ENCODE data around the gene FBXO31. TPM values are rescaled to one million over a fixed set of nuclear protein-coding genes. Genes with fewer than 3 reads are reported as not detected.
"Not testable (repeated sequence)": the region's sequence is repeated elsewhere in the genome, so short reads cannot be mapped to it uniquely, and the experiment has no call there.

The FBXO31 gene
- total and polyA plus RNA-seq, 8 donors, result 6.4 to 1,171 (median 23.8) TPM

DNA sequence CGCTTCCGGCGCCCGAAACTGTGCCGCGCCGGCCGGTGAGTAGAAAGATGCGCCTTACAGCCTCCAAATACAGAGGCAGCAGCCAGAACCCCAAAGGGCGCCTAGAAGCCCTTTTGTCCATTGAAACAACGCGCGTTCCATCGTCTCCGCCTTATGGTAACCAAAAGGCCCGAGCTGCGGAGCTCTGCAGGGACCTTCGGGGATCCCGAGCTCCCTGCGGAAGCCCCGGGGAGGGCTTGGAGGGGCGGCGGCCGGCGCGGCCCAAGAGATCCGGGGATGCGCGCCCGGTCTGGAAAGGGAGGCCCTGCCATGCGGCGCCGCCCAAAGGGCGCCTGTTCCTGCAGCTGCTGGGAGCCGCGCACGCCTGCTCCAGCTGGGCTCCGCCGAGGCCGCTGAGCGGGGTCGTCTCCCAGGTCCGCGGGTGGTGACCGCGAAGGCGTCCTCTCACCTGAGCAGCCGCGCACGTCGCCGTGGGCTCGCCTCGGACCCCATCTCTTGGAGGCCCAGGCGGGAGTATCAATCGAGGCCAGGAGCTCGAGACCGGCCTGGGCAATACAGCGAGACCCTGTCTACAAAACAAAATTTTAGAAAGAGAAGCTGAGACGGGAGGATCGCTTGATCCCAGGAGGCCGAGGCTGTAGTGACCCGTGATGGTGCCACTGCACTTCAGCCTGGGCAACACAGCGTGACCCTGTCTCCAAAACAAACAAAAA lies 742 bp upstream of the FBXO31 start:
- H3K27ac ChIP-seq, result peak overlapping the region; percentile 84 to 96 (median 94)
- TF ChIP-seq EP300 (IDR thresholded peaks at IDR 0.05) (no peak), POLR2A (IDR thresholded peaks at IDR 0.05) (no peak), POLR2AphosphoS5 (IDR thresholded peaks at IDR 0.05) (peak in 1 of 3 donors; percentile 3)
- no peaks in the 10 kb centered on the region for H3K27me3 ChIP-seq
- WGBS, 5 donors, result 7 to 35% (median 10%) methylated on average over 15 to 64 of the region's 64 CpGs
- peak; percentile 44 to 82 for DNase-seq
- peaks cover 47 to 75% (median 60%) of the 10 kb centered on the region in 4 donors for H3K4me1 ChIP-seq
- H3K36me3 ChIP-seq, result no peaks in the 10 kb centered on the region
- intact Hi-C loops (cut with DNase I; ENCODE audit: low total_unique reads), result loop anchor here (5.0 kb wide), 1 partner anchor 62 kb away; no protein-coding TSS in a partner anchor
- peak overlapping the region; percentile 63 to 97 (median 77) for H3K4me3 ChIP-seq
- H3K9me3 ChIP-seq, result no peaks in the 10 kb centered on the region

DNA sequence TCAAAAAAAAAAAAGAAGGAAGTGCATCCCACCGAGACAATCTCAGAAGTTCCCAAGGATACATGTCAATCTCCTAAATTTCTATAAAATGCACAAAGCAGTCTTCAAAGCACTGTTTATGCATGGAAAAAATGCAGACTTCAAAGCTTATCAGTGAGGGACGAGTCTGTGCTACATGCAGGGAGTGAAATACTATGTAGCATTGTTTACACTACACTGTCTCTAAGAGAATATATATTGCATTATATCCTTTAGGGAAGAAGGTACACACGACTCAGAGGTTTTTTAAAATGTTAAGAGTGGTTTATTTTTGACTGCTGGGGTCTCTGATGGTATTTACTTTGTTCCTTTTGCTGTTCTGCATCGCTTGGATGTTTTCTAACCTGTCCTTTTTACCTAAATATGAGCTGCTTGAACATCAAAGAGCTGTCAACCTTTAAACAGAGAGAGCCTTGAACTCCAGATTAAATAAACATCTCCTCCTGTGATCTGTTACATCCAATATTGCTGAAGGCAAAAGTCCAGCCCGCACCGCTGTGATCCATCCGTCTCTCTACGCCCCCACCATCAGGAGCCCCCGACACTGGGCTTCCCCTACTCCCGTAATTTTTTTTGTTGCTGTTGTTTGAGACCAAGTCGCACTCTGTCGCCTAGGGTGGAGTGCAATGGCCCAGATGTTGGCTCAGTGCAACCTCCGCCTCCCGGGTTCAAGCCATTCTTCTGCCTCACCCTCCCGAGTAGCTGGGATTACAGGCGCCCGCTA lies 1.4 kb downstream of the FBXO31 start:
- TF ChIP-seq, protein P1, sequence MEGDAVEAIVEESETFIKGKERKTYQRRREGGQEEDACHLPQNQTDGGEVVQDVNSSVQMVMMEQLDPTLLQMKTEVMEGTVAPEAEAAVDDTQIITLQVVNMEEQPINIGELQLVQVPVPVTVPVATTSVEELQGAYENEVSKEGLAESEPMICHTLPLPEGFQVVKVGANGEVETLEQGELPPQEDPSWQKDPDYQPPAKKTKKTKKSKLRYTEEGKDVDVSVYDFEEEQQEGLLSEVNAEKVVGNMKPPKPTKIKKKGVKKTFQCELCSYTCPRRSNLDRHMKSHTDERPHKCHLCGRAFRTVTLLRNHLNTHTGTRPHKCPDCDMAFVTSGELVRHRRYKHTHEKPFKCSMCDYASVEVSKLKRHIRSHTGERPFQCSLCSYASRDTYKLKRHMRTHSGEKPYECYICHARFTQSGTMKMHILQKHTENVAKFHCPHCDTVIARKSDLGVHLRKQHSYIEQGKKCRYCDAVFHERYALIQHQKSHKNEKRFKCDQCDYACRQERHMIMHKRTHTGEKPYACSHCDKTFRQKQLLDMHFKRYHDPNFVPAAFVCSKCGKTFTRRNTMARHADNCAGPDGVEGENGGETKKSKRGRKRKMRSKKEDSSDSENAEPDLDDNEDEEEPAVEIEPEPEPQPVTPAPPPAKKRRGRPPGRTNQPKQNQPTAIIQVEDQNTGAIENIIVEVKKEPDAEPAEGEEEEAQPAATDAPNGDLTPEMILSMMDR (IDR thresholded peaks at IDR 0.05), result no peak
- TF ChIP-seq POLR2AphosphoS5 (IDR thresholded peaks at IDR 0.05), result no peak
- TF ChIP-seq POLR2A (IDR thresholded peaks at IDR 0.05), result no peak
- no peak for TF ChIP-seq EP300 (IDR thresholded peaks at IDR 0.05)
- WGBS, 5 donors, result 16 to 26% (median 21%) methylated on average over 17 of the region's 17 CpGs
- intact Hi-C loops (cut with DNase I; ENCODE audit: low total_unique reads), result loop anchor here (5.0 kb wide), 1 partner anchor 60 kb away; no protein-coding TSS in a partner anchor
- peak overlapping the region; percentile 84 to 96 (median 94) for H3K27ac ChIP-seq
- peaks cover 37 to 67% (median 56%) of the 10 kb centered on the region in 4 donors for H3K4me1 ChIP-seq
- peak in 1 of 2 donors; percentile 40 for DNase-seq
- no peaks in the 10 kb centered on the region for H3K9me3 ChIP-seq
- no peaks in the 10 kb centered on the region for H3K36me3 ChIP-seq
- H3K4me3 ChIP-seq, result peak overlapping the region; percentile 63 to 97 (median 77)
- H3K27me3 ChIP-seq, result no peaks in the 10 kb centered on the region

DNA sequence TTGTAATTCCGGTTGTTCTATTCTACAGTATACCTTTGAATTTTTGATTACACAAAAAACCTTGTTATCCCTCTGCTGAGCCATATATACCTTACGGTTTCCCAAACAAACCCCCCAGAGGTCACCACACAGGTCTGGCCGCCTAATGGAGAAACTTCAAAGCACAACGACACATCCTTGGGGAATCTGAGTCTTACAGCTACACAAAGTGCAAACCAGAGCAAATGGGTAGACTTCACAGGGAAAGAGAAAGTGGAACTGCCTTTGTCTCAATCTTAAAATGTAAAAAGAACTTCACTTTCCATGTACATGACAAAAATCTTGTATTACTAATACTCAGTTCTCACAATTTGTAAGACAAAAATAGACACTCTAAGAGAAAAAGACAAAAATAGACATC lies 2.7 kb downstream of the FBXO31 start:
- TF ChIP-seq, protein P1 (IDR thresholded peaks at IDR 0.05), result no peak
- TF ChIP-seq POLR2AphosphoS5 (IDR thresholded peaks at IDR 0.05) (no peak), EP300 (IDR thresholded peaks at IDR 0.05) (no peak), POLR2A (IDR thresholded peaks at IDR 0.05) (no peak)
- Histone ChIP-seq H3K9me3 (no peaks in the 10 kb centered on the region), H3K36me3 (no peaks in the 10 kb centered on the region), H3K4me1 (peaks cover 35 to 67% (median 52%) of the 10 kb centered on the region in 4 donors), H3K27me3 (no peaks in the 10 kb centered on the region), H3K27ac (peak overlapping the region in 4 of 5 donors; percentile 18 to 94 (median 78)), H3K4me3 (peak overlapping the region; percentile 63 to 97 (median 77))
- WGBS, 5 donors, result 42 to 57% (median 48%) methylated on average over 4 of the region's 4 CpGs
- intact Hi-C loops (cut with DNase I; ENCODE audit: low total_unique reads), result loop anchor here (5.0 kb wide), 1 partner anchor 59 kb away; no protein-coding TSS in a partner anchor
- no peak for DNase-seq

DNA sequence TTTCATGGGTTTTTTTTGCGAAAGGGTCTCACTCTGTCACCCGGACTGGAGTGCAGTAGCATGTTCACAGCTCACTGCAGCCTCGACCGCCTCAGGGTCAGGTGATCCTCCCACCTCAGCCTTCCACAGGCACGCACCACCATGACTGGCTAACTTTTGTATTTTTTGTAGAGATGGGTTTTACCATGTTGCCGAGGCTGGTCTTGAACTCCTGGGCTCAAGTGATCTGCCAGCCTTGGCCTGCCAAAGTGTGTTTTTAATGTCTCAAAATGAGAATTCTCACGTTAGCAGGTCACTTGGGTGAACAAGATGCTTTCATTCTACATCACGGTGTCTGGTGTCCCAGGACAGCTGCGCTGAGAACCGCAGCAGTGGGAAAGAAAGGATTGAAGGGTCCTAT lies 3.2 kb downstream of the FBXO31 start:
- no peaks in the 10 kb centered on the region for H3K36me3 ChIP-seq
- H3K27ac ChIP-seq, result peak overlapping the region in 4 of 5 donors; percentile 18 to 94 (median 78)
- H3K4me3 ChIP-seq, result peak overlapping the region in 3 of 4 donors; percentile 63 to 97 (median 74)

DNA sequence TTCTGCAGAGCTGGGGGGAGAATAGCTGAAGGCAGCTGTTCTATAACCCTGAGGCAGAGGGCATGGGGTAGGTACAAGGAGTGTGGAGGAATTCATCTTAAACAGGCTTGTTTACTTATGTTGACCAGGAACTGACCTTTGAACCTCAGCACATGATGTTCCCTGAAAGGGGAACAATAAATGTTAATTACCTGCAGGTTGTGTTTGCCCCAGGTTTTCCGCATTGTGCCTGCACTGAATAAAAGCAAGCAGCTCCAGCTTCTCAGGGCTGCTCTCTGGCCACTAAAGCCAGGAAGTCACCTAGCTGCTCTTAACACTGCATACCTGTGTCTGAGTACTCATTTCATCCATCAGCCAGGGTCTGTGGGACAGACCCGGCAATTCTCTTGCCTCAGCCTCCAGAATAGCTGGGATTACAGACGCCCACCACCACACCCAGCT lies 4.2 kb downstream of the FBXO31 start:
- H3K4me3 ChIP-seq; intact Hi-C loops (cut with DNase I; ENCODE audit: low total_unique reads); H3K36me3 ChIP-seq: not testable (repeated sequence)

More for the DNA sequence above, 3.2 kb downstream of the FBXO31 start:
- TF ChIP-seq, protein P1 (IDR thresholded peaks at IDR 0.05), result no peak
- TF ChIP-seq EP300 (IDR thresholded peaks at IDR 0.05) (no peak), POLR2AphosphoS5 (IDR thresholded peaks at IDR 0.05) (no peak), POLR2A (IDR thresholded peaks at IDR 0.05) (no peak)
- no peak for DNase-seq
- 82 to 92% (median 88%) methylated on average over 10 of the region's 10 CpGs for WGBS, 5 donors
- H3K27me3 ChIP-seq, result no peaks in the 10 kb centered on the region
- peaks cover 38 to 71% (median 55%) of the 10 kb centered on the region in 4 donors for H3K4me1 ChIP-seq
- H3K9me3 ChIP-seq, result no peaks in the 10 kb centered on the region
- intact Hi-C loops (cut with DNase I; ENCODE audit: low total_unique reads), result loop anchor here (5.0 kb wide), 1 partner anchor 58 kb away; no protein-coding TSS in a partner anchor

More for the DNA sequence above, 4.2 kb downstream of the FBXO31 start:
- H3K9me3 ChIP-seq, H3K27me3 ChIP-seq, DNase-seq: not testable (repeated sequence)
- peaks cover 36 to 70% (median 53%) of the 10 kb centered on the region in 4 donors for H3K4me1 ChIP-seq
- H3K27ac ChIP-seq, result peak overlapping the region in 1 of 5 donors; percentile 94
- WGBS, 5 donors, result 82 to 86% (median 86%) methylated on average over 3 of the region's 3 CpGs
